Upper lobe of left lung (tissue), 4 donors: ENCODE results near the gene PHKB.

Source experiments
- POLR2A ChIP-seq, 4 donors: fragments of 450-650 bp; IDR thresholded peaks; one replicate each; pipeline ENCODE4 v1.5.1; 2016 to 2017; ENCODE audit warnings: antibody characterized with exemption in 4 of 4, mild to moderate bottlenecking in 2 of 4
- POLR2AphosphoS5 ChIP-seq, 2 donors: sonication (generic); formaldehyde crosslinking; IDR thresholded peaks; one replicate each; pipeline ENCODE4 v1.5.1; 2017; ENCODE audit warnings: antibody characterized with exemption in 2 of 2
- TF ChIP-seq, protein P1 (sequence below), 6 experiments: fragments of 450-650 bp in 4 of 6; fragments of 200-600 bp in 2 of 6; sonication (generic) in 2 of 6; IDR thresholded peaks; one replicate each; pipeline ENCODE4 v1.5.1; 2016 to 2019; ENCODE audit warnings: antibody characterized with exemption in 6 of 6

DNA sequence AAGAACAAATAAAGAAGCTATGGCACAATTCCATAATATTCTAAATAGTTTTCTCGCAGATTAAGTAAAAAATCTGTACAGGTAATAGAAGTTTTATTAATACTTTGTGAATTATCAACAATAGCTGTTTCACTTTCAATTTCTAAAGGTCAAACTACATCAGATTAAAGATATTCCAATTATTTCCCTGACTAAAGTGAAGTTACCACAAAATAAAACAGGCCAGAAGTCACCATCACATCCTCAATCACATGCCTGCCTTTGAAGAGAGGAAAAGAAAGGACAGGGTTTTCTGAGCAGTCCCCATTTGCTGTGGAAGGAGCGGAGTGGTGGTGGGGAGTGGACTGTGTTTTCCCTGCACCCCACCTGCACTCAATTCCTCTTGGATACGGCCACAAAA, 11.3 kb upstream of the PHKB start:
- TF ChIP-seq, protein P1, sequence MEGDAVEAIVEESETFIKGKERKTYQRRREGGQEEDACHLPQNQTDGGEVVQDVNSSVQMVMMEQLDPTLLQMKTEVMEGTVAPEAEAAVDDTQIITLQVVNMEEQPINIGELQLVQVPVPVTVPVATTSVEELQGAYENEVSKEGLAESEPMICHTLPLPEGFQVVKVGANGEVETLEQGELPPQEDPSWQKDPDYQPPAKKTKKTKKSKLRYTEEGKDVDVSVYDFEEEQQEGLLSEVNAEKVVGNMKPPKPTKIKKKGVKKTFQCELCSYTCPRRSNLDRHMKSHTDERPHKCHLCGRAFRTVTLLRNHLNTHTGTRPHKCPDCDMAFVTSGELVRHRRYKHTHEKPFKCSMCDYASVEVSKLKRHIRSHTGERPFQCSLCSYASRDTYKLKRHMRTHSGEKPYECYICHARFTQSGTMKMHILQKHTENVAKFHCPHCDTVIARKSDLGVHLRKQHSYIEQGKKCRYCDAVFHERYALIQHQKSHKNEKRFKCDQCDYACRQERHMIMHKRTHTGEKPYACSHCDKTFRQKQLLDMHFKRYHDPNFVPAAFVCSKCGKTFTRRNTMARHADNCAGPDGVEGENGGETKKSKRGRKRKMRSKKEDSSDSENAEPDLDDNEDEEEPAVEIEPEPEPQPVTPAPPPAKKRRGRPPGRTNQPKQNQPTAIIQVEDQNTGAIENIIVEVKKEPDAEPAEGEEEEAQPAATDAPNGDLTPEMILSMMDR (IDR thresholded peaks at IDR 0.05): no peak
- TF ChIP-seq POLR2A (IDR thresholded peaks at IDR 0.05) (no peak), POLR2AphosphoS5 (IDR thresholded peaks at IDR 0.05) (no peak)
